HG02798 (cell line): ENCODE measurements around the gene TUBB4B.
A peak's percentile ranks its signal among the peaks of the same experiment; 100 is the strongest.

Source experiments
- ATAC-seq: cut with Tn5 transposase; IDR thresholded peaks from one replicate; pipeline ENCODE4 v1.9.1; 2021; ENCODE audit warnings: mild to moderate bottlenecking; ENCODE audit not compliant: unreplicated experiment, poor library complexity

TUBB4B gene

GRCh38 chr9:137240841-137241489 is at the start of gene TUBB4B:
TSS of gene TUBB4B (plus strand) at chr9:137241287. CDS start at chr9:137241361, 74 bp downstream.
- peak; percentile 72 for ATAC-seq

- ATAC-seq, result no peak
Measured at GRCh38 chr9:137191691-137192447, 49.2 kb upstream of the TUBB4B start.

- no peak for ATAC-seq
Measured at GRCh38 chr9:137192448-137192780, 48.7 kb upstream of the TUBB4B start.

GRCh38 chr9:137192859-137193258 is 48.2 kb upstream of the TUBB4B start:
- ATAC-seq, result no peak

- ATAC-seq, result no peak
Measured at GRCh38 chr9:137193771-137194170, 47.3 kb upstream of the TUBB4B start.

- ATAC-seq, result no peak
Measured at GRCh38 chr9:137194388-137194787, 46.7 kb upstream of the TUBB4B start.

- ATAC-seq, result no peak
Measured at GRCh38 chr9:137194909-137195308, 46.2 kb upstream of the TUBB4B start.

- no peak for ATAC-seq
Measured at GRCh38 chr9:137195525-137196220, 45.4 kb upstream of the TUBB4B start.

GRCh38 chr9:137198051-137198901 is 42.8 kb upstream of the TUBB4B start:
- ATAC-seq, result no peak

GRCh38 chr9:137198902-137199283 is 42.2 kb upstream of the TUBB4B start:
- no peak for ATAC-seq

GRCh38 chr9:137199411-137200121 is 41.5 kb upstream of the TUBB4B start:
- ATAC-seq, result no peak

GRCh38 chr9:137200311-137201204 is 40.5 kb upstream of the TUBB4B start, which contains the start of gene TPRN:
TSS of gene TPRN (minus strand) at chr9:137200741. CDS start at chr9:137200711, 30 bp downstream.
- ATAC-seq, result peak; percentile 90

- ATAC-seq, result no peak
Measured at GRCh38 chr9:137201205-137201868, 39.8 kb upstream of the TUBB4B start.

- no peak for ATAC-seq
Measured at GRCh38 chr9:137202966-137203365, 38.1 kb upstream of the TUBB4B start.

- ATAC-seq, result no peak
Measured at GRCh38 chr9:137204731-137205125, 36.4 kb upstream of the TUBB4B start.

- ATAC-seq, result peak; percentile 59
Measured at GRCh38 chr9:137205126-137206069, 35.7 kb upstream of the TUBB4B start, which contains the start of the genes NDOR1 and TMEM203. TSS of gene NDOR1 (plus strand) at chr9:137205700. CDS start at chr9:137205778, 78 bp downstream. TSS of gene TMEM203 (minus strand) at chr9:137205648. CDS start at chr9:137205414, 234 bp downstream.

GRCh38 chr9:137206602-137207001 is 34.5 kb upstream of the TUBB4B start:
- no peak for ATAC-seq
